Measurements from ENCODE around the gene FTCD. TPM values are rescaled to one million over a fixed set of nuclear protein-coding genes. Genes with fewer than 3 reads are reported as not detected.

FTCD gene
- total and polyA plus RNA-seq, 2 donors (not counting 1 experiment from before 2014, with no cell fraction given): 0.27 to 1.3 TPM

GRCh38 chr21:46145159-46145839, 10.1 kb downstream of the FTCD start:
- Histone ChIP-seq H2AFZ (ENCODE audit: low read length) (no peak overlapping the region), H3K9ac (ENCODE audit: insufficient read depth, low read length) (no peak overlapping the region), H3K4me1 (ENCODE audit: control insufficient read depth, extremely low read depth, insufficient read depth, low read length) (peaks cover 3% of the 10 kb centered on the region), H3K9me3 (ENCODE audit: control insufficient read depth, insufficient read depth, low read depth, low read length) (no peaks in the 10 kb centered on the region), H3K36me3 (ENCODE audit: control insufficient read depth, insufficient read depth, low read length) (no peaks in the 10 kb centered on the region), H4K20me1 (ENCODE audit: control insufficient read depth, extremely low read depth, insufficient read depth, low read length) (no peaks in the 10 kb centered on the region), H3K79me2 (ENCODE audit: control insufficient read depth, insufficient read depth, low read length) (no peaks in the 10 kb centered on the region), H3K27ac (ENCODE audit: insufficient read depth, low read length) (no peak overlapping the region), H3K4me2 (ENCODE audit: extremely low read depth, insufficient read depth, low read length) (no peak overlapping the region), H3K4me3 (replicated peaks in 1 of 4; ENCODE audit: control extremely low read depth in 1 of 4, insufficient read depth in 1 of 4, low read depth in 3 of 4, low read length in 4 of 4) (no peak overlapping the region), H3K27me3 (ENCODE audit: control insufficient read depth, insufficient read depth, low read length) (no peaks in the 10 kb centered on the region)
- TF ChIP-seq EZH2 (IDR thresholded peaks at IDR 0.05; ENCODE audit: low read length, missing control alignments): no peak
- no peak for TF ChIP-seq CTCF (conservative IDR thresholded peaks at IDR 0.05 in 1 of 2, IDR thresholded peaks at IDR 0.05 in 1 of 2; ENCODE audit: low read depth in 1 of 2, low read length in 2 of 2)
- DNase-seq (ENCODE audit: low read depth in 2 of 2): no peak

- Histone ChIP-seq H3K9ac (ENCODE audit: insufficient read depth, low read length) (no peak overlapping the region), H2AFZ (ENCODE audit: low read length) (no peak overlapping the region), H3K4me1 (ENCODE audit: control insufficient read depth, extremely low read depth, insufficient read depth, low read length) (peaks cover 3% of the 10 kb centered on the region), H3K27ac (ENCODE audit: insufficient read depth, low read length) (no peak overlapping the region), H3K4me3 (replicated peaks in 1 of 4; ENCODE audit: control extremely low read depth in 1 of 4, insufficient read depth in 1 of 4, low read depth in 3 of 4, low read length in 4 of 4) (no peak overlapping the region), H3K79me2 (ENCODE audit: control insufficient read depth, insufficient read depth, low read length) (no peaks in the 10 kb centered on the region), H3K36me3 (ENCODE audit: control insufficient read depth, insufficient read depth, low read length) (no peaks in the 10 kb centered on the region), H3K27me3 (ENCODE audit: control insufficient read depth, insufficient read depth, low read length) (no peaks in the 10 kb centered on the region), H3K4me2 (ENCODE audit: extremely low read depth, insufficient read depth, low read length) (no peak overlapping the region), H4K20me1 (ENCODE audit: control insufficient read depth, extremely low read depth, insufficient read depth, low read length) (no peaks in the 10 kb centered on the region), H3K9me3 (ENCODE audit: control insufficient read depth, insufficient read depth, low read depth, low read length) (no peaks in the 10 kb centered on the region)
- TF ChIP-seq CTCF (conservative IDR thresholded peaks at IDR 0.05 in 1 of 2, IDR thresholded peaks at IDR 0.05 in 1 of 2; ENCODE audit: low read depth in 1 of 2, low read length in 2 of 2) (no peak), EZH2 (IDR thresholded peaks at IDR 0.05; ENCODE audit: low read length, missing control alignments) (no peak)
- DNase-seq (ENCODE audit: low read depth in 2 of 2): no peak
These were observed 10.8 kb downstream of the FTCD start for GRCh38 chr21:46144464-46145070.

GRCh38 chr21:46142582-46143473, 12.6 kb downstream of the FTCD start:
- H3K4me1 ChIP-seq (ENCODE audit: control insufficient read depth, extremely low read depth, insufficient read depth, low read length): peaks cover 3% of the 10 kb centered on the region
- H3K79me2 ChIP-seq (ENCODE audit: control insufficient read depth, insufficient read depth, low read length): no peaks in the 10 kb centered on the region
- no peaks in the 10 kb centered on the region for H3K9me3 ChIP-seq (ENCODE audit: control insufficient read depth, insufficient read depth, low read depth, low read length)
- H4K20me1 ChIP-seq (ENCODE audit: control insufficient read depth, extremely low read depth, insufficient read depth, low read length): no peaks in the 10 kb centered on the region
- H3K27me3 ChIP-seq (ENCODE audit: control insufficient read depth, insufficient read depth, low read length): no peaks in the 10 kb centered on the region
- H3K4me2 ChIP-seq (ENCODE audit: extremely low read depth, insufficient read depth, low read length): no peak overlapping the region
- no peak overlapping the region for H2AFZ ChIP-seq (ENCODE audit: low read length)
- H3K4me3 ChIP-seq (replicated peaks in 1 of 4; ENCODE audit: control extremely low read depth in 1 of 4, insufficient read depth in 1 of 4, low read depth in 3 of 4, low read length in 4 of 4): no peak overlapping the region
- H3K9ac ChIP-seq (ENCODE audit: insufficient read depth, low read length): no peak overlapping the region
- H3K27ac ChIP-seq (ENCODE audit: insufficient read depth, low read length): no peak overlapping the region
- DNase-seq (ENCODE audit: low read depth in 2 of 2): no peak
- H3K36me3 ChIP-seq (ENCODE audit: control insufficient read depth, insufficient read depth, low read length): no peaks in the 10 kb centered on the region
- no peak for TF ChIP-seq EZH2 (IDR thresholded peaks at IDR 0.05; ENCODE audit: low read length, missing control alignments)
- TF ChIP-seq CTCF (conservative IDR thresholded peaks at IDR 0.05 in 1 of 2, IDR thresholded peaks at IDR 0.05 in 1 of 2; ENCODE audit: low read depth in 1 of 2, low read length in 2 of 2): no peak

Measured in fibroblast of lung (primary cell).